Stimulated activated CD4-positive, alpha-beta T cell treated with anti-CD3 and anti-CD28 coated beads, Interleukin-4, amount 100 ng/mL, for 4 hours (primary cell): ENCODE results near the gene ZNF296.

Experiments
- DNase-seq, 2 experiments: peaks; one replicate each; pipeline ENCODE4 v3.0.0-alpha.2; 2020

The ZNF296 gene

DNA sequence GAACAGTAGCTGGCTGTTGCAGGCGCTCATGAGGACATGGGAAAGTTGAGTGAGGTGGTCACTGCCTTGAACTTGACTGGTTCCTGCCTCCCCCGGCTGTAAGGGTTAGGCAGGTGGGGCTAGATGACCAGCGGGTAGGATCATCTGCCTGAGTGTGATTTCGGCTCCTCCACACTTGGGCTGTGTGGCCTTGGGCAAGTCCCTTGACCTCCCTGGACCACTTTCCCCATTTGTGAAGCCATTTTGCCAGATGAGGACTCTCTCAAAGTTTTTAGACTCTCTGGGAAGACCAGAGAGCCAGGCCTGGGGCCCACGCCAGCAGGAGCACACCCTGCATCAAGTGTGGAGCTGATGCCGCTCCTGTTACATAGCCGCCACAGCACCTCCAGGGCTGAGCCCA lies 26.2 kb upstream of the ZNF296 start:
- DNase-seq = no peak

DNA sequence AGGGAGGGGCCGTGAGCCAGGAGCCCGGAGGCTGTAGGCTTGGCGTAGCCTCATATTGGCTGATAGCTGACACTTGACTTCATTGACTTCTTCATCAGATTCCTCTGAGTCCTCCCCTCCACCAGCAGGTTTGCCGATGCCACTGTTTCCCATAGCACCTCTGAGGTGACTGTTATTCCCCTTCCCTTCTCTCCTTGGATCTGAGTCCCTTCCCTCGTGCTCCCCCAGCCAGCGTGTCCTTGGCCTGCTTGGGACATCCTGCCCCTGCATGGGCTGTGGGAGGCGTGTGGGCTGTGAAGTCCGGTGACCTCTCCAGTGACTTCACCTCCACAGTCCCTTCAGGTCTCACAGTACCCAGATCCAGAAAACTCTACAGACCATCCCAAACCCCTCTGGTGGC lies 25.5 kb upstream of the ZNF296 start:
- DNase-seq = no peak

DNA sequence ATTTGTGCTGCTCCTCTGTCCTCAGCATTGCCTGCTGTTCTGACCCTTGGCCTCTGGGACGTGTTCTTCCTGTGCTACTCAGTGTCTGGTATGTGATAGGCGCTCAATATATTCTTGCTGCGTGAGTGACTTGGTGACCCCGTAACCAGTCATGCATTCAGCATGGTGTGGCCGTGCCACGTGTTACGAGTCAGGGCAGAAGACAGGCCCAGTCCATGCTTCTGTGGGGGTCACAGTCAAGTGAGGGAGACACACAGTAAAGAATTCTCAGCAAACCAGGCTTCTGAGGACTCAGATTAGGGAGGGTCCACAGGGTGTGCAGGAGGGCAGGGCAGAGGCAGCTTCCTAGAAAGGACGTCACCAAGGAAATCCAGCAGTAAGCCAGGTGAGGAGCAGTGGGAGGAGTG lies 24.6 kb upstream of the ZNF296 start:
- DNase-seq = no peak

DNA sequence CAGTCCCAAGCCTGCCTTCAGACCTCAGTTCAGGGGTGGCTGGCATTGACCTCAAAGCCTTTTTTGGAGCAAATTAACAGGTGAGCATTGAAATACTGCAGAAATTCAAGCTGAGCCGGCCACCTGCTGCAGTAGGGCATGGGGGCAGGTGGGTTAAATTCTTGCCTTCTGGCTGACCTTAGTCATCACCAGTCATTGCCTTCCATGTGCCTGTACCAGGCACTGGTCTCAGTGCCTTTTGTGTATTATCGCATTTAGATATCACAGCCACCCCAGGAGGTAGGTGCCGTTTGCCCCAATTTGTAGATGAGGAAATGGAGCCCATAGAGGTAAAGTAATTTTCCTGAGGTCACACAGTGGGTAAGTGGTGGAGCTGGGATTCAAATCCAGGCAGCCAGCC lies 23.9 kb upstream of the ZNF296 start:
- no peak for DNase-seq

DNA sequence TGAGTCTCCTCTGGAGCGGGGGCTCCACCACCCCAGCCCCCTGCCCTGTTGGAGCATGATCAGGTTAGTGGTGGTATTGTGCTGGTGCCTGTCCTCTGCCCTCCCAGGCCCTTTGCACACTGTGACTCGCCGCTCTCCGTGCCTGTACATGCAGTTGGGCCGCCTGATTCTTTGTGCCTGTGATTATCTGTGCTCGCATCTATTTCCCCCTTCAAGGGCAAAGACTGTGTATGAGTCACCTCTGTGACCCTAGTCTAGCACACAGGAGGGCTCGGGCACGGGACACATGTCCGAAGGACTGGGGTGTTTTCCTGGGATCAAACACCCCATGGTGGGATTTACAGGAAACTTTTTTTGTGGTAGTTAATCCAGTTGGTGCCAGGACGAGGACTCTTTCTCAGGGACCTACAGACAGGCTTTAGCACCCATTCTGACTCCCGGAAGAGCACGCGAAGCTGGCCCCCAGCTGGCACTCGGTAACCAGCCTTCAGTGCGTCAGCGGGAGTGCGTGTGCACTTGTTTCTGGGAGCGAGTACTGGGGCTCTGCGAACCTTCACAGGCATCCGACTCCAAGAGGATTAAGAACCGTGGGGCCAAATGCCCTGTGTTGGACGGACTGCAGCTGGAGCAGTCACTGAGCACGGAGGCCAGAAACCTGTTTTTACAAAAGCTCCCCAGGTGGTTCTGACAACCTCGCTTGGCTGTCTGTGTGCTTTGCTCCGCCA lies 23.4 kb upstream of the ZNF296 start:
- DNase-seq = no peak

DNA sequence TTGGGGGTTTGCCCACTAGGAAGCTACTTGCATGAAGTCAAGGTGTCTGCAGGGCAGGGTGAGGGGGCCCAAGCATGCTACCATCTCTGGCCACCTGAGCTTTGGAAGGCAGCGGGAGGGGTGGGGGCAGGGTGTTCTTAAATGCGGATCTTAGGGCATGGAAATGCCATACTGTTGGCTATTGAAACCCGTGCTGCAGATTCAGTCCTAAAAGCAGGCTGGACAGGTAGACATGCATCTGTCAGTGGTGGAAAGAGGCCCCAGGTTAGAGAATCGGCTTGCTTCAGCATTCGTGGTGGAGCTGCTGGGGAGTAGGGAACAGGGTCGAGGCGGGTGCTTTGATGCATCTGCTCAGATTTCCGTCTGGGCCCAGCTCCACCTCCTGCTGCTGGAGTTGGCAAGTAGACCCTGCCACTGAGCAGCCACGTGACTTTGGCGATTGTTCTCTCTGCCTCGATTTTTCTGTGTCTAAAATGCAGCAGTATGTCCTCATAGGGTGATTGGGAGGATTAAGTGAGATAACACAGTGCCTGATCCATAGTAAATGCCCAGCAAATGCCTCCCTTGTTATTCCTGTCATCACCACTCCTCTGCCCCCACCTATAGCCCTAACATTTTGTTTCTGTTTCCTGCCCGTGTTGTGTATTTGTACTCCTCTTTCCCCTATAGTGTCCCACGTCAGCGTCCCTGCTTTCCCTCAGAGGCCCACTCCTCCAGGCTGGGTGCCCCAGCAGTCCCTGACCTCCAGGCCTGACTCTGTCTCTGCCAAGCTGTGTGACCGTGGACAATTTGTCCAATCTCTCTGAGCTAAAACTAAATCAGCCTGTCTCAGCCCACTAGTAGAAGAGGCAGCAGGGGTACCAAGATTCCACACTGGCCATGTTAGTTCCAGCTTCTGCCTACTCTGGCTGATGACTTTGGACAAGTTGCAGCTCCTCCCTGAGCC lies 22.5 kb upstream of the ZNF296 start:
- DNase-seq = no peak

DNA sequence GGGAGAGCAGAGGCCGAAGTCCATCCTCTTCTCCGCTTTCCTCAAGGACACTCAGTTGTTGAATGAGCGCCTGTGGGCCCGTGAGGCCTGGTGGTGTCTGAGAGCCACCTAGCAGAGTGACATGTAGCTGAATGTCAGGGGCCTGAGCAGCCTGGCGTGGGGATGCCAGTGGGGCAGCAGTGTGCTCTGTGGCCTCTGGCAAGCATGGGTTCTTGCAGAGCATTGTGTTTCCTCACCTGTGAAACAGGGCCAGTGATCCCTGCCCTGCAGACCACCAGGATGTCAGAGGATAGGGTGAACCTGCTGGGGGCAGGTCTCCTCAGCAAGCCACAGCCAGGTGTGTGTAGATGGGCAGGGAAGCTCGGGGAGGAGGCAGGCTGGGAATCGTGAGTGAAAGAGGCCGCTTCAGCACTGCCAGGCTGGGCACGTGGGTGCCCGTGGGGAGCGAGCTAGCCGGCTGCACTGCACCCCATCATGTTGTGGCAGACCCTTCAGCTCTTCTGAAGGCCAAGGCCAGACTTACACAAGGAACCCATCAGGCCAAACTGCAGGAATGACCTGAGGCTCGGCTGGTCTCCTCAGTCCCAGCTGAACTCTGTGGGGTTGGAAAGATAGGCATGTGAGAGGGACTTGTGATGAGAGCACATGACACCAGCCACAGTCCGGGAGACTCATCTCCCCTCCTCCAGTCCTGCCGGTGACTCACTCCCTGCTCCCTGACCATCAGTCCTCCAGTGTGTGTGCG lies 21.7 kb upstream of the ZNF296 start:
- no peak for DNase-seq

DNA sequence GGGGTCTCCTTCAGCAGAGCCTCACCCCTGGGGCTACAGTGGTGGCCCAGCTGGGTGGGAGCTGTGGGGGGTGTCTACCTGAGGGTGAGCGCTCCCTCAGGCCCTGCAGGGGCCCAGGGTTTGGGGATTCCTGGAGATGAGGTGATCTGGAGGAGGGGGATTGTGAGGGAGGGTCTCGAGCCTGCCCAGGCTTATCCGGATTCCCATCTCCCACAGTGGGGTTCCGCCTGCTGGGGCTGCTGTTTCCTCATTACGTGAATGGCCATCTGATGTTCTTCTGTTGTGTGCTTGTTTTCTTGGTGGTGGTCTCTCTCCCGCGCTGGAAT lies 21.1 kb upstream of the ZNF296 start:
- no peak for DNase-seq

DNA sequence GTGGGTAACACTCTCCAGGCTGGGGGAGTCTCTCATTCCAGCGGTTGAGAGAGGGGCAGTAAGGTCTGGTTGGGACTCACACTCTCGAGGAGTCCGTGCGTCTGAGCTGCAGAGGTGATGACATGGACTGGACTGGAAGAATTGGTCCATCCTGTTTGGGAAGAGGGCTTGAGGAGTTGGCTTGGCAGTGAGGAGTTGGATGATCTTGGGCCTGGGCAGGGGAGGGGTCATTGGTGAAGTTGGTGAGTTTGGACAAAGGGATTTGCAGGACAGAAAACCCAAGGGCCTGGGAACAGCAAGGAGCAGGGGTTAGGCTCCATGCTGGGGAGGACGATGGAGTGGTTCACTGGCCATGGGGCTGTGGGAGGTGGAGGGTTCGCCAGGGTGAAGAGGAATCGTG lies 20.4 kb upstream of the ZNF296 start:
- DNase-seq = no peak

DNA sequence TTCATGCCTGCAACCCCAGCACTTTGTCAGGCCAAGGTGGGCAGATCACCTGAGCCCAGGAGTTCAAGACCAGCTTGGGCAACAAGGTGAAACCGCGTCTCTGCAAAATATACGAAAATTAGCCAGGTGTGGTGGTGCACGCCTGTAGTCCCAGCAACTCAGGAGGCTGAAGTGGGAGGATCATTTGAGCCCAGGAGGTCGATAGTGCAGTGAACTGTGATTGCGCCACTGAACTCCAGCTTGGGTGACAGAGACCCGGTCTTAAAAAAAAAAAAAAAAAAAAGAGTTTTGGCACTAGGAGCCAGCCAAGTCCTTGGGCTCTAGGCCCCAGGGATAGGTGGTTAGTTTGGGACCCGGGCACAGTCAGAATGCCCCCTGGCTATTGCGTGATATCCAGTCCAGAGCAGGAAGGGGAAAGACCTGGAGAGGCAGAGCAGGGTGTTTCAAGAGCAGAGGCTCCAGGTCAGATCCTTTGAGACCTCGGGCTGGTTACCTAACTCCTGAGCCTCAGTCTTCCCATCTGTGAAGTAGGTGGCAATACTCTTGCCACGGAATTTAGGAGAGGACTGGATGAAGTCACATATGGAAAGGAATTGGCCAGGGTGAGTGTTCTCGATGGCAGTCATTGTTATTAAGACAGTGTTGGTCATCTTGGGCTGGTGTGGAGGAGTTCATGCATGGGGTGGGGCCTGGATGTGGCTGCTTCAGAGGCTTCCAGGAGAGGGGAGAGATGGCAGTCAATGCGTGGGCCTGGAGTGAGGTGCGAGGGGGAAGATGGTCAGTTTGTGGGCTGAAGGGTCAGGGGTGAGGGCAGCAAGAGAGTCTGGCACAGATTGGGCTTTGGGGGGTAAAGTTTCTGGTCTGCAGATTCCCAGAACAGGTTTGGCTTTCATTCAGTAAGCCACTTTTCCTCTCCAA lies 19.5 kb upstream of the ZNF296 start:
- DNase-seq = no peak

DNA sequence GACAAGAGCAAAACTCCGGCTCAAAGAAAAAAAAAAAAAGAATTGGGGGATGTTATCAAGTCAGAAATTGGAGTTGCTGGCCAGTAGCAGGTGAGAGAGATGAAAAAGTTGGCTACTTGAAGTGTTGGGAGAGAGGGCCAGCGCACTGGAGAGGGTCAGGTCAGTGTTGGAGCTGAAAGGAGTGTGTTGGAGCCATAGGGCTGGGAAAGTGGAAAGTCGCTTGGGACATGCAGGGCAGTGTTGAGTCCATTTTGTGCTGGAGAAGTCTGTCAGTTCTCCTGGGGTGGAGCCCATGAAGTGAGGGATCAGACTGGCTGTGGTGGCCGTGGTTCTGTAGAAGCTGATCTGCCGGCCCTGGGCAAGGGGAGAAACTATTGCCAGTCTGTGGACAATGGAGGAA lies 18.4 kb upstream of the ZNF296 start:
- DNase-seq = no peak

DNA sequence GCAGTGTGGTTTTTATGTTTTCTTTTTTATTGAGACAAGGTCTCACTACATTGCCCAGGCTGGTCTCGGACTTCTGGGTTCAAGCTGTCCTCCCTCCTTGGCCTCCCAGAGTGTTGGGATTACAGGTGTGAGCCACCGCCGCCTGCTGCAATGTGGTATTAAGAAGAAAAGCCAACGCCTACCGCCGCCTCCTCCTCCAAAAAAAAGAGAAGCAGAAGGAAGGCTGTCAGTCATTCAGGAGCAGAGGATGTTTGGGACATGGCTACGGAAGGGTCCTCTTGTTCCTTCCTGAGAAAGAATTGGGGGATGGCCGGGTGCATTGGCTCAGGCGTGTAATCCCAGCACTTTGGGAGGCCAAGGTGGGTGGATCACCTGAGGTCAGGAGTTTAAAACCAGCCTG lies 17.9 kb upstream of the ZNF296 start:
- no peak for DNase-seq

DNA sequence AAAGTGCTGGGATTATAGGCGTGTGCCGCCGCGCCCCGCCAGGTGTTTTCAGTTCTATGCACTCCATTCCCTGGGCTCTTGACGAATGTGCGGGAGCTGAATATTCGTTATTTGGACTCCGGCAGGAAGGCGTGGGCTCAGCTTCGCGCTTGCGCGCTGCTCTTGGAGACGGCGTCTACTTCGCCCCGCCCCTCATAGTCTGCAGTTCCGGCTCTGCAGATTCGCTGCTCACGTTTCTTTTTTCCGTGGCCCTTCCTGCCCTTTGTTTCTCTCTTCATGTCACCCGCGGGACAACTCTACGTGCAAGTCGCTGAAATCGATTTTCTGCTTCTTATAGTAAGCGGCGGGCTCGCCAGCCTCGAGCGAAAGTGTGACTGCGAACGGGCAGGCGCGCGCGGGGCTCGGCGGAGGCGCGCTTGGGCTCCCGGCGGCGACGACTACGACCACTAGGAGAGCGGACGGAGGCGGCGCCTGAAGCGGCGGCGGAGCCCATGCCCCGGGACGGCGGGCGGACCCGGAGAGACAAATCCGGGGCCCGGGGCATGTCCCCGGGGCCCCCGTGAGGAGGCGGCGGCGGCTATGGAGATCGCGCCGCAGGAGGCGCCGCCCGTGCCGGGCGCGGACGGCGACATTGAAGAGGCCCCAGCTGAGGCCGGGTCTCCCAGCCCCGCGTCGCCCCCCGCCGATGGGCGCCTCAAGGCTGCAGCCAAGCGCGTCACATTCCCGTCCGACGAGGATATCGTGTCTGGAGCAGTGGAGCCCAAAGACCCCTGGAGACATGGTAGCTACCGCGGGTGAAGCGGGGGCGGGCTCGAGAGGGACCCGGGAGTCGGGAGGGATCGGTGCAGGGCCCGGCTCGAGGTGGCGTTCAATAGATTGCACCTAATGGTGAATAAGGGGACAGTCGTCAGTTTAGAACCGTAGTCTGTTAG lies 16.7 kb upstream of the ZNF296 start, which contains the start of gene PPP1R37:
PPP1R37 (plus strand) TSS at position 433 of the 932 bp plus-strand sequence; CDS start at position 580, 147 bp downstream.
- peak; percentile 87 to 92 for DNase-seq

DNA sequence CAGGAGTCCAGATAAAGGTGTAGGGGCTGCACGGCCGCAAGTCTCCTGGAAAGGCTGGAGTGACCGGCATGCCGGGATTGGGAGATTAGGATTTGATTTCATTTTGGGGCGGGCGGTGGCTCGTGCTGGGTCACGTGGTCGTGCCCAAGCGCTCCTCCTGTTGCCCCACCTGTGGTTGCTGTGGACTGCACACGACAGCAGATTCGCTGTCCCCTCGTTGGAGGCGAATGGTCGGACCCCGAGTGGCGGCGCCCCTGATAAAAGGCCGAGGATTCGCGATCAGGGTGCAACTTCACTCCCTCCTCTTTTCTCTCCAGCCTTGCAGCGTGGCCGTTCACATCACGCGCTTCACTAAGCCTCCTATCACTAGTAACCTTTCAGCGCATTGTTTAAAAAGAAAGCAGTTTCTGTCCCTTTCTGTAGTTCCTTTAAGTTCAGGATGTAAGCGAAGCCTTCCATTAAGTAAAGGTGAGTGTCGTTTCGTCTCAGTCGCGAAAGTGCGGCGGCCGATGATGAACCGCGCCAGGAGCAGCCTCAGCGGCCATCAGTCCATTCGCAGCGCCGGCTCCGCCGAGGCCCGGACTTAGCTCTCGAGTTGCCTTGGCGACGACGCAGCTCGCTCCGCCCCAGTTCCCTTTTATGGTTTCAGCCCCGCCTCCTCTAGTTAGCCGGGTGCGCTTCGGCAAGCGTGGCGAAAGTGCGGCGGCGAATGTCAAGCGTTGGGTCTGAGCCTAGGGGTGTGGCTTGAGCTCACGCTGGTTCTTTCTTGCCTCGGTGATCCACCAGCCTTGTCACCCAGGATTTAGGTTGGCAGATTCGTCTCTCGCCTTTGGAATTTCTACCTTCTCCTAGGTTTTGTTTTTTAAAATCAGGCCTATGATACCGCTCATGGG lies 15.0 kb upstream of the ZNF296 start:
- DNase-seq = peak; percentile 95 to 96

DNA sequence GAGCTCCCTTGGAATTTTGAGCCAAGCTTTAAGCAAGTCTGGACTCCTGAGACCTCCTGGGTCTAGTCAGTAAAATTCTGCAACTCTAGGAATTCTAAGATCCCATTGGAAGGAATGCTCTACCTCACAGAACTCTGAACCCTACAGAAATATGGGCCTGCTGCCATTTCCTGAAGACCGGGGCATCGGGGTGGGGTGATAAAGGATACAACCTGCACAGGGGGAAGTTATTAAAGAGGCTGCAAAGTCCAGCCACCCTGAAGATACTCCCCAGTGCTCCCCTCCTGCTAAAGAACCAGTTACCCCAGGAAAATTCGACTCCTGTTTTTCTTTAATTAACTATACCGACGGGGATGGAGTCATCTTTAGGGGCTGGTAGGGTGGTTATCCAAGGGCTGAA lies 14.3 kb upstream of the ZNF296 start:
- no peak for DNase-seq

DNA sequence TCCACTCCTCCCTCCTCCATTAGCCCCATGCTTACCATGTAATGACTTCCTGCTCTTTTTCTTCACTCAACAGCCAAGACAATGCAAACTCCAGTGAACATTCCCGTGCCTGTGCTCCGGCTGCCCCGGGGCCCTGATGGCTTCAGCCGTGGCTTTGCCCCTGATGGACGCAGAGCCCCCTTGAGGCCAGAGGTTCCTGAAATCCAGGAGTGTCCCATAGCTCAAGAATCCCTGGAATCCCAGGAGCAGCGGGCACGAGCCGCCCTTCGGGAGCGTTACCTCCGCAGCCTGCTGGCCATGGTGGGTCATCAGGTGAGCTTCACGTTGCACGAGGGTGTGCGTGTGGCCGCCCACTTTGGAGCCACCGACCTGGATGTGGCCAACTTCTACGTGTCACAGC lies 13.8 kb upstream of the ZNF296 start:
- no peak for DNase-seq

DNA sequence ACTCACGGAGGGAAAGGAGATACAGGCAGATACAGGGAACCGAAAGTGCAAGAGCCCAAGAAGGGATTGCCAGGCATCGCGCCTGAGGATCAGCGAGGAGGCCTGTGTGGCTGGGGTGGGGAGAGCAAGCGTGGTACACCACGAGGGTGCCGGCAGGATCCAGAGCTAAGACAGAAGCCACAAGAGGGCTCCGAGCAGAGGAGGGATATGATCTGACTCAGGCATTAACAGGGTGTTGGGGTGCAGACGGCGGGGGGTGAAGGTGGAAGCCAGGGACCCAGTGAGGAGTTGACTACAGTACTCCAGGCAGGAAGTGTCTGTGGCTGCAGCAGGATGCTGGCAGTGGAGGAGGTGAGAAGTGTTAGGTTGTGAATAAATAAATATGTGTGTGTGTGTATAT lies 11.3 kb upstream of the ZNF296 start:
- DNase-seq = peak in 1 of 2 experiments; percentile 29

DNA sequence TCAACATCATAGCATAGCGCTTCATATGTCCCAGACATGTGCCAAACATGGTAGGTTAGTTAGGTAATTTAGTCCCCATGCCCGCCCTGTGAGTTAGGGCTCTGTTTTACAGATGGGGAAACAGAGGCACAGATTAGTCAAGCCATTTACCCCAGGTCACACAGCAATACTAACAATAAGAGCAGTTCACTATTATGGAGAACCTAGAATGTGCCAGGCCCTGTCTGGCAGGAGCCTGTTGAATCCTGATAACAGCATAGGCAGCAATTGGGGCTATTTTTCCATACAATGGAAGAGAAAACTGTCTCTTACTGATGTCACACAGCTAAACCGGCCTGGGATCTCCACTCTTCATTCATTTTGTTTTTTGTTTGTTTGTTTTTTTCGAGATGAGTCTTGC lies 10.2 kb upstream of the ZNF296 start:
- no peak for DNase-seq

DNA sequence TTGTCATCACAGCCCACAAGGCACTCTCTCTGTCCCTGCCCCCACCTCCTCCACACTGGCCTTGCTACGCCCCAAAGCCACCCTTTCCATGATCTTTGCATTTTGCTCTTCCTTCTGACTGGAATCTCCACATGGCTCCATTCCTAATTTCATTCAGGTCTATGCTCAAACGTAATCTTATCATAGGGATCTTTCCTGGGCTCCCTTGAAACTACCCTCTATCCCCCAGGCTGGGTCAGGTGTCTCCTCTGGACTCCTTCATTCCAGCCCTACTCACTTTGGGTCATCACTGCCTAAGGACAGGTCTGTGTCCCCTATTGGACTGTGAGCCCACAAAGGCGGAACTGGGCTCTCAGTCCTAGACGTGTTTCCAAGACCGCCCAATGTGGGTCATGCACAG lies 5.9 kb upstream of the ZNF296 start:
- no peak for DNase-seq

DNA sequence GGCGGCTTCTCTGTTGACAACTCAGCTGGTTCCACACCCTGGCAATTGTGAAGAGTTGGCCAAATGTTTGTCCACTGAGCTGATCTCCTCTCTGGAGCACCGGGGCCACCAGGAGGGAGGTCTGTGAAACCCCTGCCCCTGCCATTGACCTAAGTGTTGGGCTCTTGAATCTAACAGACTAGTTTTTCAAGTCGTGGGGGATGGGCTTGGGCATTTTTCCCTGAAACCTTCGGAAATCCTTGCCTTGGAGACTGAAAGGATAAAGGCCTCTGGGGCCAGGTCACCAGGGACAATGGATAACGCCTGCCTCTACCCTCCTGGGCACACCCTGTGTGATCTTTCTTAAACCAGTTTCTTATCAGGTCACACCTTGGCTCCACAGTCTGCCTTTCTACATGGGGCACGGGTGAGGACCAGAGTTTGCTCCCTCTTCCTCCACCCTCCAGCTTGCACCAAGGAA lies 3.7 kb upstream of the ZNF296 start:
- no peak for DNase-seq
